GM18873 (cell line): ENCODE measurements around the gene ABCC10.
"Not testable (repeated sequence)": the region's sequence is repeated elsewhere in the genome, so short reads cannot be mapped to it uniquely, and the experiment has no call there.

Source experiments
- ATAC-seq: cut with Tn5 transposase; IDR thresholded peaks from one replicate; pipeline ENCODE4 v1.9.1; 2021; ENCODE audit warnings: mild to moderate bottlenecking, moderate library complexity, moderate number of reproducible peaks; ENCODE audit not compliant: unreplicated experiment, low FRiP score

Gene ABCC10

GRCh38 chr6:43427406-43428111 lies at the start of gene ABCC10:
Gene ABCC10, plus strand, starts transcription at chr6:43427541. Its CDS starts 438 bp downstream, at chr6:43427979.
- ATAC-seq, result peak; percentile 84

DNA sequence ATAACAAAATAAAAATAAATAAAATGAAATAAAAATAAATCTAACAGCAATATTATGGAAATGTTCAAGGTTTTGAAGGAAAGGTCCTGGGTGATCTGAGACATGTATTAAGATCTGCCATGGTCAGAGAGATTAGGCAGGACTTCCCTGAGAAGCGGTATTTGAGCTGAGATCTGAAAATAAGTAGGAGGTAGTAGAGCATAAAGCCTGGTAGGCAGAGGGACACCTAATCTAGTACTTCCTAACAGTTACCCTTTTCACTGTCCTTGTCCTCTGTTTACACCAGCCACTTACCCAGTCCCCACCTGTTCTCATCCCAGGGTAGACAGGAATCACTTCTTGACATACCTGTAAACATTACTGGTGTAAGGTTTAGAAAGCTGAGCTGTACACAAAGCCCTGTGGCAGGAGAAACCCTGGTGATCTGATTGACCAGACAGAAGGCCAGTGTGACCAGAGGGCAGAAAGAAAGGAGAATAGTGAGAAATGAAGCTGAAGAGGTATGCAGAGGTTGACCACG lies 49.6 kb upstream of the ABCC10 start:
- no peak for ATAC-seq

GRCh38 chr6:43378631-43379030 lies 48.7 kb upstream of the ABCC10 start:
- no peak for ATAC-seq

- not testable (repeated sequence) for ATAC-seq
These were observed 46.5 kb upstream of the ABCC10 start for GRCh38 chr6:43380858-43381257.

DNA sequence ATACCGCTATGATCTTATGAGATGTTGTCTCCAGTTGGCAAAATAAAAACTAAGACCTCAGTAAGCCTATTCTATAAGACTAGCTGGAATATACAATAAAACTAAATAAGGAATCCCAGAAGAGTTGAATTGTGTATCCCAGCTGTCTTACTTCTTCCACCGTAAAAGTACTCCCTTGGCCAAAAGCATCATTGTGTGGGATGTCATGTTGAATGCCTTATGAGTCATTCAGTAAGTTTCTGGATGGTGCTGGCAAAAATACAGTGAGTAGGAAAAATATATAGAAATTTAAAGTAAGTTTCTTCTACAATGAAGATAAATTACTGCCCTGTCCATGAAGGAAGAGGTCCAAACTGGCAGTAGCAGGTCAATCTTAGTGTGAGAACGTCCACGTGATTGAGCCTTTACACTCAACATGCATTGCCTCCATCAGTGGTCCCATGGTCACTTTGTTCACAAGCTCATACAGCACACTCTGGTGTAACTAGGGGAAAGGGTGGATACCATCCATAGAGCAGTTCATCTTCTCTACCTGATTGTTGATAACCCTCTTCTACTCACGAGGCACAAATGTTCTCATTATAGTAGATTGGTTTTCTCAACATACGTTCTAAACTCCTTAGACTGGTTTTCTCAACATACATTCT lies 44.2 kb upstream of the ABCC10 start:
- ATAC-seq, result no peak

- no peak for ATAC-seq
These were observed 40.8 kb upstream of the ABCC10 start for GRCh38 chr6:43386492-43386891.

DNA sequence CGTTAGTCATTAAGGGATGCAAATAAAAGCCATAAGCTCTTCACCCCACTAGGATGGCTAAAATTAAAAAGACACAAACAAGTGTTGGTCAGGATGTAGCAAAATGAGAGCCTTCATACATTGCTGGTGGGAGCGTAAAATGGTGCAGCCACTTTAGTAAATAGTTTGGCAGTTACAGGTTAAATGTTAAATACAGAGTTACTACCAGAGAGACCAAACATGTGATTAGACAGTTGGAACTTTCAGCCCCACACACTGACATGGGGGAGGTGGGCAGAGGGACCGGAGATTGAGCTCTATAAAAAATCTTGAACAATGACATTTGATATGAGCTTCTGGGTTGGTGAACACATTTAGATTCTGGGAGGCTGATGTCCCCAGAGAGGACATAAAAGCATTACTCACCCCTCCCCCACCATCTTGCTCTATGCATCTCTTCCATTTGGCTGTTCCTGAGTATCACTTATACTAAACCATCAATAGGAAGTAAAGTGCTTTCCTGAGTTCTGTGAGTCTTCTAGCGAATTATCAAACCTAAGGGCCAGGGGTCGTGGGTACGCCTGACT lies 37.5 kb upstream of the ABCC10 start:
- no peak for ATAC-seq

GRCh38 chr6:43390753-43391439 lies 36.4 kb upstream of the ABCC10 start:
- ATAC-seq, result not testable (repeated sequence)

DNA sequence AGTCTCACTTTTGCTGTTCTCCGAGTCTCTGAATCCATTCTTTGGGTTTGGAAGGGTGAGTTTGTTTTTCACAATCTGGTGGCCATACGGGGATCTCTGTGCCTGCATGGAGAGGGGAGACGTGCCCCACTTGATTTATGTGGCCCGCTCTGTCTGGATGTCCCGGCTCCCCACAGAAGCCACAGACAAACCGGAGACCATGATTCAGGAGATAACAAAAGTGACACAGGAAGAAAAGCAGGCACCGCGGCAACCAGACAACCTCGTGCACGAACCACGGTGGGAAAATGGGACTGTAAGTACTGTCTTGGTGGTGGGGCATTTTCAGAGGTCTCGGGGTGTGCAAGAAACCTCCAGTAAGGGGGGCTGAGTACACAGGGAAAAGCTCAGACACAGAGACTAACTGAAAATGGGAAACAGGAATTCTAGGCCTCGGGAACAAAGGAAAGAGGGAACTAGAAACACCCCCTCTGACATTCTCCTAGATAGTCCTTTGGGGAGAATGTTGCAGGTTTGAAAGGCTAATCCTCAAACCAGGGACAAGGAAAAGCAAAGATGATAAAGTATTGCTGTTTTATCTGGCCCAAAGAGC lies 35.8 kb upstream of the ABCC10 start:
- ATAC-seq, result no peak

GRCh38 chr6:43393133-43393532 lies 34.2 kb upstream of the ABCC10 start:
- not testable (repeated sequence) for ATAC-seq

- no peak for ATAC-seq
These were observed 33.7 kb upstream of the ABCC10 start for GRCh38 chr6:43393602-43394001.

GRCh38 chr6:43394982-43395381 lies 32.4 kb upstream of the ABCC10 start:
- ATAC-seq, result no peak

DNA sequence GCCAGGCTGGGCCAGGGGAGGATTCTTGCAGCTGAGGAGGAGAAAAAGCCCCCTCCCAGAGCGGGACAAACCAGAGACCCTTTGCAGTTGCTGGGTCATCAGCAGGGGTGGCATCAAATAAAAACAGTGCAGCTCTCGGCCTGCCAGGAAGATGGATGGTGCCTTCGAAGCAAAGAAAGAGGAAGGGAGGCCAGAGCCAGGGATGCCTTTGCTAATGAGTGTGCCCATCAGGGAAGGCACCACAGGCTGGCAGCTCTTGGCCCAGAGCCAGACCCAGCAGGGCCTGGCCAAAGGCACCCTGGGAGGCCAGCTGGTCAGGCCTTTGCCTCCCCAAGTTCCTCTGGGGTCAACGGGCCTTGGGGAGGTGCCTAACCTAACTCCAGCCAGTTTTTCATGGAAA lies 31.6 kb upstream of the ABCC10 start:
- ATAC-seq, result no peak

- no peak for ATAC-seq
These were observed 30.8 kb upstream of the ABCC10 start for GRCh38 chr6:43396408-43397149.

DNA sequence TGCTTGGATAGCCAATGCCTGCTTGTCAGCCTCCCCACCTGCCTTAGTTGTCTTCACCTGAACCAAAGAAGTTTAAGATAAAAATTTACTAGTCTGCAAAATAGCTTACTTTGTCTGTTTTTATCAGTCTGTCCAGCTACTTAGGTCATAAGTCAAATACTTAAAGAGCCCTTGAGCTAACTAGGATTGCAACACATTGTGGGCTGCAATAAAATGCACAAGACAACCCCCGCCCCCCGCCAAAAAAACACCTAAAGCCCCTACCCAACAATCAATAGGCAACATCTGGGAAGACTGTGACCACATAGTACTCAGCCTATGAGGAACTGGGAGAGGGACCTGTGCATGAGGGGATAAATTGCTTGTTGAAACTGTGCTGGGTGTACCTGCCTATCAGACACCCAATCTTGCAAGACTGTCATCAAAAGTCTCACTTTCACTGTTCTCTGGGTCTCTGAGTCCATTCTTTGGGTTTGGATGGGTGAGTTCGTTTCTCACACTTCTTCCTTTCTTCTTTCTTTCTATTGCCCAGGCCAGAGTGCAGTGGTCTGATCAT lies 27.3 kb upstream of the ABCC10 start:
- ATAC-seq, result no peak

GRCh38 chr6:43401730-43402129 lies 25.6 kb upstream of the ABCC10 start:
- ATAC-seq, result no peak

DNA sequence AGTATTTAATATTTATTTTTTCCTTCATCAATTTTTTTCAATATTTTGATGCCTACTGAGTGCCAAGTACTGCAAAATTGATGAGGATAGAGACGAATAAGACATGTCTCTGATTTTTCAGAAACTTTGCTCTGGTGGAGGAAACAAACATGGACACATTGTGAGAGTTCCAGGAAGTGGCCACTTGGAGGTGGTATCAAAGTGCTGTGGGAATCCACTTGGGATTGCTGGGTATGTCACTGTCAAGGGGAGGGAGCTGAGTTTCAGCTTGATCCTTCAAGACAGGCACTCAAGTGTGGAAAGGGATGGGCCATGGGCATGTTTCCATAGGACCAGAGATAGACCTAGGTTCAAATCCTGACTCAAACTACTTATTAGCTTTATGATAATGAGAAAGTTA lies 24.5 kb upstream of the ABCC10 start:
- no peak for ATAC-seq

DNA sequence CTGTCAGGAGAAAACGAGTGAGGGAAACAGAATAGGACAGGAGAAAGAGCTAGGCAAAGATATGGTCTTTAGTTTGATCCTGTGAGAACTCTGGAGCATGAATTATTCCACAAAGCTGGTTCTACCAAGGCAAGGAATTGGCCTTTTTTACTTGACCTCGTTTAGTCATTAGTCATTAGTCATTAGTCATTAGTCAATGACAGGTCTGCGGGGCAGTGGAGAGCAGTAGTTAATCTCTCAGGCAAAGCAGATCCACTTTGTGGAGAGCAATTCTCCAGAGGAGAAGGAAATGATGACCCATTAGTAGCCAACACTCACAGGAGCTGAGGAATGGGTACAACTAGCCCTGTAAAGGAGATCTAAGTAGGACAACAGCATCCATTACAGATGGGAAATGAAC lies 22.0 kb upstream of the ABCC10 start:
- ATAC-seq, result no peak

- ATAC-seq, result no peak
These were observed 20.0 kb upstream of the ABCC10 start for GRCh38 chr6:43407296-43407695.

DNA sequence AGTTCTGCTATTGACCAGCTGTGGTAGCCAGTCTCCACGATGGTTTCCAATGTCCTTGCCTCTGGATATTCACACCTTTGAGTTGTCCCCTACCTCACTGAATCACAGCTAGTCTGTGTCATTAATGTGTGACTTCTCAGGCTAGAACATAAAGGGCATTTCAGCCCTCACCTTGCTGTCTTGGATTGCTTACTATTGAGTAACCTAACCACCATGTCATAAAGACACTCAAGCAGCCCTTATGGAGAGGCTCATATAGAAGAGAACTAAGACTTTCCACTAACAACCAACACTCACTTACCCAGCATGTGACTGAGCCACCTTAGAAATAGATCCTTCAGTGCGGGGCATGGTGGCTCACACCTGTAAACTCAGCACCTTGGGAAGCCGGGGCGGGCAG lies 19.1 kb upstream of the ABCC10 start:
- ATAC-seq, result no peak
